22Rv1 (cell line): ENCODE data around the gene RIOK3.

ENCODE experiments used
- ZFX ChIP-seq: fragments of 450-650 bp; IDR thresholded peaks from 2 replicates; pipeline ENCODE4 v1.6.1; 2017; ENCODE audit warnings: antibody characterized with exemption, borderline replicate concordance
- TF ChIP-seq, protein P1 (sequence below): fragments of 450-650 bp; IDR thresholded peaks from 2 replicates; pipeline ENCODE4 v1.5.1; 2017; ENCODE audit warnings: mild to moderate bottlenecking

- TF ChIP-seq, protein P1, sequence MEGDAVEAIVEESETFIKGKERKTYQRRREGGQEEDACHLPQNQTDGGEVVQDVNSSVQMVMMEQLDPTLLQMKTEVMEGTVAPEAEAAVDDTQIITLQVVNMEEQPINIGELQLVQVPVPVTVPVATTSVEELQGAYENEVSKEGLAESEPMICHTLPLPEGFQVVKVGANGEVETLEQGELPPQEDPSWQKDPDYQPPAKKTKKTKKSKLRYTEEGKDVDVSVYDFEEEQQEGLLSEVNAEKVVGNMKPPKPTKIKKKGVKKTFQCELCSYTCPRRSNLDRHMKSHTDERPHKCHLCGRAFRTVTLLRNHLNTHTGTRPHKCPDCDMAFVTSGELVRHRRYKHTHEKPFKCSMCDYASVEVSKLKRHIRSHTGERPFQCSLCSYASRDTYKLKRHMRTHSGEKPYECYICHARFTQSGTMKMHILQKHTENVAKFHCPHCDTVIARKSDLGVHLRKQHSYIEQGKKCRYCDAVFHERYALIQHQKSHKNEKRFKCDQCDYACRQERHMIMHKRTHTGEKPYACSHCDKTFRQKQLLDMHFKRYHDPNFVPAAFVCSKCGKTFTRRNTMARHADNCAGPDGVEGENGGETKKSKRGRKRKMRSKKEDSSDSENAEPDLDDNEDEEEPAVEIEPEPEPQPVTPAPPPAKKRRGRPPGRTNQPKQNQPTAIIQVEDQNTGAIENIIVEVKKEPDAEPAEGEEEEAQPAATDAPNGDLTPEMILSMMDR, result no peak
- no peak for TF ChIP-seq ZFX
These were observed 78.8 kb downstream of the RIOK3 start for GRCh38 chr18:23531912-23532311.
